GM12875 (cell line): ENCODE results near the gene NFATC1.

ENCODE experiments used
- H3K4me3 ChIP-seq: one replicate; pipeline ENCODE4 v1.5.1; 2011; ENCODE audit warnings: low read depth, low read length, control low read depth
- TF ChIP-seq, protein P1 (sequence below): IDR thresholded peaks from 2 replicates; pipeline ENCODE4 v1.5.1; 2011; ENCODE audit warnings: low read depth, mild to moderate bottlenecking, control low read depth, inconsistent platforms, low read length, moderate library complexity, borderline replicate concordance; ENCODE audit not compliant: insufficient read depth

The NFATC1 gene

DNA sequence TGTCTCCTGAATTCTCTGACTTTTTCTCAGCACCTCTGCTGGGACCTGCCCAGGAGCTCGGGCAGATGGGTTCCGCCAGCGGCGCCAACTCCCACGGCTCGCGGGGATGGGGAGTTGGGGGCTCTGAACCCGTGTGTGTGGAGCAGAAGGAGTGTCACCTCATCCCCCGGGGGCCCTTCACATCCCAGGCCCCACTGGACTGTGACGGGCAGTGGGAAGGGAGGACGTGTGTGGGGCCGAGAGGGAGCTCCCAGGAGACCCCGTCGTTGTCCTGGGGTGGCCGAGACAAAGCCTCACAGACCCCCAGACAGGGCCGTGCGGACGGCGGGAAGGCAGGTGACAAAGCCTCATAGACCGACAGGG is 153.9 kb downstream of the NFATC1 start:
- TF ChIP-seq, protein P1, sequence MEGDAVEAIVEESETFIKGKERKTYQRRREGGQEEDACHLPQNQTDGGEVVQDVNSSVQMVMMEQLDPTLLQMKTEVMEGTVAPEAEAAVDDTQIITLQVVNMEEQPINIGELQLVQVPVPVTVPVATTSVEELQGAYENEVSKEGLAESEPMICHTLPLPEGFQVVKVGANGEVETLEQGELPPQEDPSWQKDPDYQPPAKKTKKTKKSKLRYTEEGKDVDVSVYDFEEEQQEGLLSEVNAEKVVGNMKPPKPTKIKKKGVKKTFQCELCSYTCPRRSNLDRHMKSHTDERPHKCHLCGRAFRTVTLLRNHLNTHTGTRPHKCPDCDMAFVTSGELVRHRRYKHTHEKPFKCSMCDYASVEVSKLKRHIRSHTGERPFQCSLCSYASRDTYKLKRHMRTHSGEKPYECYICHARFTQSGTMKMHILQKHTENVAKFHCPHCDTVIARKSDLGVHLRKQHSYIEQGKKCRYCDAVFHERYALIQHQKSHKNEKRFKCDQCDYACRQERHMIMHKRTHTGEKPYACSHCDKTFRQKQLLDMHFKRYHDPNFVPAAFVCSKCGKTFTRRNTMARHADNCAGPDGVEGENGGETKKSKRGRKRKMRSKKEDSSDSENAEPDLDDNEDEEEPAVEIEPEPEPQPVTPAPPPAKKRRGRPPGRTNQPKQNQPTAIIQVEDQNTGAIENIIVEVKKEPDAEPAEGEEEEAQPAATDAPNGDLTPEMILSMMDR, result no peak
- no peak overlapping the region for H3K4me3 ChIP-seq

- H3K4me3 ChIP-seq, result no peak overlapping the region
- TF ChIP-seq, protein P1, result no peak
These were observed 156.5 kb downstream of the NFATC1 start for GRCh38 chr18:79552140-79552631.

GRCh38 chr18:79552696-79553095 is 157.0 kb downstream of the NFATC1 start:
- H3K4me3 ChIP-seq, result no peak overlapping the region
- TF ChIP-seq, protein P1, result no peak

- H3K4me3 ChIP-seq, result no peak overlapping the region
These were observed 157.4 kb downstream of the NFATC1 start for GRCh38 chr18:79553154-79553553.

GRCh38 chr18:79553696-79554095 is 158.0 kb downstream of the NFATC1 start:
- no peak overlapping the region for H3K4me3 ChIP-seq
- TF ChIP-seq, protein P1, result no peak

More at GRCh38 chr18:79553154-79553553, 157.4 kb downstream of the NFATC1 start:
- TF ChIP-seq, protein P1, result no peak

- TF ChIP-seq, protein P1, result no peak
- no peak overlapping the region for H3K4me3 ChIP-seq
These were observed 158.6 kb downstream of the NFATC1 start for GRCh38 chr18:79554321-79554720.

DNA sequence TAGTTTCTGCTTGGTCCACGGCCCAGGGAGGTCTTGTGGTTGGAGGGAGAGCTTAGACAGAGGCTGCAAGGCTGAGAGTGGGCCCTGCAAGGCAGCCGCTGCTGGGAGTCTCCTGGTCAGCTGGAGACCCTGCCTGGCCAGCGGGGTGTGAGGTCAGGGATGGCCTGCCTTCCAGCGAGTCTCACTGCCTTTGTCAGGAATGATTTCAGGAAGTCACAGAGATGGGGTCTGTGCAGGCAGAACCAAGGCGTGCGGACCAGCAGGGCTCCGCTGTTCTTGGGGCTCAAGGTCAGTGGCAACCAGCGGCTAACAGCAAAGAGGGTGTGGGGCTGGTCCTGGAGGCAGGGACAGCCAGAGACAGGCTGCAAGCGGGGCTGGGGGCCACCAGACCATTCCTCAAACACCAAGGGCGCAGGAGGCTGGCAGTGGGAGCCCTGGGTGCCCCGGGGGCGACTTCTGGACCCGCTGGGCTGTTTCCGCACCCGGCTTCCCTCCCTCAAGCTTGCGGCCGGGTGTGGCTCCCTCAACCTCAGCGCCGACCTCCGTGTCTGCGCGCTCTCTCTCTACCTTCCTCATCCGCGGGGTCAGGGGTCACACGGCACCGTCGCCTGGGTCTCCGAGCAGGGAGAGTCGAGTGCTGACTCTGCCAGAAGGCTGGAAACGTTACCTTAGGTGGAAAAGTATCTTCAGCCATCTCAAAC is 159.4 kb downstream of the NFATC1 start:
- no peak overlapping the region for H3K4me3 ChIP-seq
- TF ChIP-seq, protein P1, result no peak
